ENCODE results near the gene DIP2A.

The DIP2A gene

DNA sequence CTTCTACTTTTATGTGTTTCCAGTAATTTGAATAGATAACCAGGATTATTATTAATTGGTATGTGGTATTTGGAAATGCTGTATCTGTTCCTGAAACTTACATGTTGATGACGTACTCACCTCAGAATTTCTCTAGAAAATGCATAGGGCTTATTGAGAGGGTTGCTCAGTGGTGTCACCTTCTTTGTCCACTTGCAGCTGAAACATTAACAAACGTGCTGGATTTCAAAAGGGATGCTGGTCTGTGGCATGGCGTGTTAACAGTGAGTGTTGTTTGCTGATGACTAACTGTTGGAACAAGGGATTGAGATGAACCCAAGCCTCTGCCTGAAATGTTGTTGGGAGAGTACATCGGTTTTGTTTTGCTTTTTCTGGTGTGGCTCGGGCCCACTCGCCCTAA lies 78.3 kb downstream of the DIP2A start:
- DNase-seq = no peak

DNA sequence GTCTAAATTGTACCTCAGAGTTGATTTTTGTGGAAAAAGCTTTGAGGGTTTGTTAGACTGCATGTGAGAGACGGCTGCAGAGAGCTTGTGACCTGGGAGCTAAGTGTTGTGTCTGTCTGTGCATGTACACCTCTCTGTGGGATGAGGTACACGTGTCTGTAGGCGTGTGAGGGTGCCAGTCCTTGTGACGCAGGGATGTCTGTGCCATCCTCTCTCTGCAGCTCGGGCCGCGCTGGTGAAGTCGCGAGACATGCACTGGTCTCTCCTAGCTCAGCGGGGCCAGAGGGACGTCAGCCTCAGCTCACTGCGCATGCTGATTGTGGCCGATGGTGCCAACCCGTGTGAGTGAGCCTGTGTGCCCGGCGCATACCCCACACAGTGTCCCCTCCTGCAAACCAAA lies 79.6 kb downstream of the DIP2A start:
- no peak for DNase-seq

DNA sequence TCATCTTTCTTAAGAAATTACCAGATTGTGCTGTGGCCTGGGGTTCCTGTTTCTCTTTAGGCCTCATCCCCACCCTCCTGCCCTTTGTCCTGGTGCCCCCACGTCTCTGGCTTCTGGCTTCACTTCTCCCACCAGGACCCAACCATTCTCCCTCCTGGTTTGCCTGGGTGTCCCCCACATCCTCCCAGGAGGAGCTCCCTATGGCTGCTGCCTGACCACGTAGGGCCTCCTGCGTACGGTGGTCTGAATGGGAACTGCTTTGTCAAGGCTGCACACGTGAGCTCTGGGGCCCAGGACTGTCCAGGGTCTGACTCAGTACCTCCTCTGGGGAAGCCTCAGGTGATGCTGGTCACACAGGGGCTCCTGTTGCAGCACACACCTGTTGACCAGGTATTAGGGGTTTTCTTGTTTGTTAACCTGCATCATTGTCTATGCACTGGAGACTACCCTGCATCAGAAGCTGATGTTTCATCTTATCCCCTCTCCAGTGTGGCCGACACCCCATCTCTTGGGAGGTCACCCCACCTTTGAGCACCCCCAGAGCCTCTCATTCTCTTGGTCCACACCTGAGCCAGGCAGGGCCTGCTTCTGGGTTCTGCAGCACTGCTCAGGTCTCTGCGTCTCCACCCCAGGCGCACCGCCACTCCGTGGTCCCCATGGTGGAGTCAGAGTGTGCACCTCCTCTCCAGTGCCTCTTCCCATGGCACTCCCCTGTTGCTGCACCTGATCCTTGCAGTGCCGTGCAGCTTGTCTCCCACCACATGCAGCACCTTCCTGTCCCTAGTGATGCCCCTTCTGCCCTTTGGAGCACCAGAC lies 80.4 kb downstream of the DIP2A start:
- DNase-seq = no peak

DNA sequence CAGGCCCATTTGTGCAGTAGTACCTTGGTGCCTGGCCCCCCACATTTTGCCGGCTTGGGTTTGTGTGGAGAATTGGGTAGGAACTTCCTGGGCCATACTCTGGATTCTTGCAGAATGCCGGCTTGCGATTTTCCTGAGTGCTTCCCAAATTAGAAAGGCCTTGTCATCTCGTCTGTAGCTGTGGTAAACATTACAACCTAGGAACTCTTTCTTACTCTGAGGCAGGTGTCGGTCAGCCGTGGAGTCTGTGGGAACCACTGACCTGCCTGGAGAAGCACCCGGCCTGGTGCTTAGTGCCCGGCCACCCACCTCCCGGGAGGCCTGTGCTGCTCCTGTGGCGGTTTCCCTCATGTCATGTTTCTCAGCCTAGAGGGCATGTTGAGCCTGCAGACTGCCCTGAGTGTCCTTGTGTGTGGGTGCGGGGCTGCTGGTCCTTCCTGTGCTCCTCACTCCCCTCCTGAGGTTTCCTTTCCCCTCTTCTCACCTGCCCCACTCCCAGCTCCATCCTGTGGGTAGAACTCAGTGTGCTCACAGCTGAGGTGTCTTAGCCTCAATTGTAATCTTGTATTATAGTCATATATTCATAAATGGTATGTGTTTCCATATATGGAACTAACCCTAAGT lies 81.5 kb downstream of the DIP2A start:
- peak in 1 of 5 experiments; percentile 74 for DNase-seq

DNA sequence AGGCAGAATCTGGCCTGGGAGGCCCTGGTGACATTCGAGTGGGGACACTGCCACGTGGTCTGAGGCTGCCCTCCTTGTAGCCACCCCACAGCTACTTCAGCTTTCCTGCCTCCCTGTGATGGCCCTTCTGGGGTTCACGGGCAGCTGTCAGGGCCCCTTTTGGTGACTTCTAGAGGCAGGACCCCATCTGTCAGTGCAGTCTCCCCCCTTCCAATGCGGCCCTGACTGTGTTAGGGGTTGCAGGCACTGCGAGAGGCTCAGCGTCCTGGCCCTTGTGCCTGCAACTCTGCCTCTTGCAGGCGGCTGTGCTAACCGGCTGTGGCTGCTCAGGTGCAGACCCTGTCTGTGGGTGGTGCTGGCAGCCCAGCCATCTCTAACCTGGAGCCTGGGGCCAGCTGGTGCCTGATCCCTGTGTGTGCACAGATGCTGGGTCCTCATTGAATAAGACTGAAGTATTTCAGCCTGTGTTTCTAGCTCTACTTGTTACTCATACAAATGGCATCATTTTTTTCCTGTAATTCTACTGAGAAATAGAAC lies 84.0 kb downstream of the DIP2A start:
- no peak for DNase-seq

DNA sequence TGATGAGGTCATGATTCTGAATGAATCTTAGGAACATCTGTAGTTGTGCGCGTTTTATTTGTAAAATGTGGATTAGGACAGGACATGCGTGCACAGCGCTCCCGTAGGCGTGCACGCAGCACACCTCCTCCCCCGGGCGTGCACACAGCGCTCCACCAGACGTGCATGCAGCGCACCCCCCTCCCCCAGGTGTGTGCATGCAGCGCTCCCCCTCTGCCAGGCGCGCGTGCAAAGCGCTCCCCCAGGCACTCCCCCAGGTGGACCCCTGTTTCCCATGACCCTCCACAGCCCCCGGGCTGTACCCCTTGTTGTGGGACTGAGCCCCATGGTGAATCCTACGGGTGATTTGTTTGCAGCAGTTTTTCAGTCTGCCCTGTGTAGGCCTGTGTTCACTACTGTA lies 84.6 kb downstream of the DIP2A start:
- no peak for DNase-seq

DNA sequence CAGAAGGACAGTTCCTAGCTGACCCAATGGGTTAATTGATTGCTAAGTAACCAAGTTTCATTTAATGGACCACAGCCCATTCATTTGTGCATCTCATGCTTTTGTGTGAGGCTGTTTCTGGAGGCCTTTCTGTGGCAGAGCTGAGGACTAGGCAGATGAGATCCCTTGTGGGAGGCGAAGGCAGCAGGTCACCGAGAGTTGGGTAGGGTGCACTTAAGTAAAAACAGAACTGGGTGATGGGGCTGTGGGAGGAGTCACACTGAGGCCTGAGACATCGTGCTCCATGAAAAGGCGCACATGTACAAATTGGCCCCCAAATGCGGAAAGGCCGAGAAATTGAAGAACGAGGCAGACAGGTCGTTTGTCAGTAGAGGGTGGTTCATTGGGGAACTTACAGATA lies 85.3 kb downstream of the DIP2A start:
- peak in 1 of 5 experiments; percentile 30 for DNase-seq

DNA sequence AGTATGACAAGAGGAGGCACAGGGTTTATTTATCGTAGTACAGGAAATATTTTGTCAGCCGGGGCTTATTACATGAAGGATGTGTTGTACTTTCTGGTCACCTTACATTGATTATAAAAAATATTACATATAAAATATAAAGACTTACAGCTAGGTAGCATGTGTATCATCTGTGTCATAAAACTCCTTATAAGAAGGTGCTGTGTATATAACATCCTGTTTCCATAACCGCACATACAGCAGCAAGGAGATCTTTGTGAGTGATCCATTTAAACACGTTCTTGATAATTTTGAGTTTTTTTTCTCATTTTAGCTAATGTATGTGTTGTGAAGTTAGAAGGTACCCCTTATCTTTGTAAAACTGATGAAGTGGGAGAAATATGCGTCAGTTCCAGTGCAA lies 86.1 kb downstream of the DIP2A start:
- no peak for DNase-seq

DNA sequence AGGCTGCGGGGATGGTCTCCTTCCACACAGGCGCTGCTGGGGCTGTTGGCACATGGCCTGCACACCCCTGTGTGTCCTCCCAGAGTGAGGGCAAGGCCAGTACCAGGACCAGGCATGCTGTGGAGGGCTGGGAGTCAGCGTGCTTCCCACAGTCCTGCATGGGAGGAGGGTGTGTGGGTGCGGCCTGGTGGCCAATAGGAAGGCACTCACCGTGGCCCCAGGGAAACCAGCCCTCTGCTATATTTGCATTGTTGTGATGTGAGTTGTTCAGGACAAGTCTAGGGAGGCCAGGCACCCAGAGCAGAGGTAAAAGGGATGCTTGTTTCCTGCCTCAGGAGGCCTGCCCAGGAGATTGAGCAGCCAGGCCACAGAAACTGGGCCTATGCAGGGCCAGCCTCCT lies 86.7 kb downstream of the DIP2A start:
- DNase-seq = no peak

DNA sequence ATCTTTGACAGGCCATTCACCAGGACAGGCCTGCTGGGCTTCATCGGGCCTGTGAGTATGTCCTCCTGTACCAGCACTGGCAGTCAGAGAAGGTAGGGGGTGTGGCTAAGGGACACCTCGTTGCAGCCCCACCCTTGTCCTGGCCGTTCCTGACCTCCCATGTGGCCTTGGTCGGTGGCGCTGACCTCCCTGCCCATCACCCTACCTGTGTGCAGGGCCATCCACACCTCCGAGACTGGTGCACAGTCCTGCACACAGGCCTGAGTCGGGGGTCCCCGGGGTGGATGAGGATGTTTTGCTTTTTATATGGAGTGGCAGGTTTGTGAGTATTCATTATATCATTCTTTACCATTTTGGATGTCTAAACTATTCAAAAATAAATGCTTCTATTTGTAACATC lies 87.2 kb downstream of the DIP2A start:
- DNase-seq = no peak

DNA sequence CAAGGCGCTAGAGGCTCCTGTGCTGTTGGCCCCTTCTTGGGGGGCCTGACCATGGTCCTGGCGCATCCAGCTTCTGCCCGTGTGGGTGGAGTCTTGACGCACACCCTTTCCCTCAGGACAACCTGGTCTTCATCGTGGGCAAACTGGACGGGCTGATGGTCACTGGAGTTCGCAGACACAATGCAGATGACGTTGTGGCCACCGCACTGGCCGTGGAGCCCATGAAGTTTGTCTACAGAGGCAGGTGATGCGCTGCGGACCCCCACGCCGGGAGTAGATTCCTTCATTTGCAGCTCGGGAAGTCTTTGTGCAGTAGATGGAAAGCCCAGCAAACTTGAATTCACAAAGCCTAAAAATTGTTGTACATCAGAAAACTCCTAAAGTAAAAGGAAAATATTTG lies 88.1 kb downstream of the DIP2A start:
- DNase-seq = no peak

DNA sequence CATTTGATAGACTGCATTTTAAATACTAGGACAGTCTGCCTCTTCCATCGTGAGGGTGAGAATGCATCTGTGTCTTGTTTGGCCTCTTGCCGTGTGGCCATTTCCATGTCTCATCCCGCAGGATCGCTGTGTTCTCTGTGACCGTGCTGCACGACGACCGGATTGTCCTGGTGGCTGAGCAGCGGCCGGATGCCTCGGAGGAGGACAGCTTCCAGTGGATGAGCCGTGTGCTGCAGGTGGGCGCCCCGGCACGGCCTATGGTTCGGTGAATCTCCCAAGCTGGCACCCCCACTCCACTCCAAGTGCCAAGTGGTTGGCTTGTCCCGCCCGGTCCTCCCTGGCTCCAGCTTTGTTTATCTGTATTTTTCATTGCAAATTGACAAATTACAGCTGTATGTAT lies 91.0 kb downstream of the DIP2A start:
- no peak for DNase-seq

DNA sequence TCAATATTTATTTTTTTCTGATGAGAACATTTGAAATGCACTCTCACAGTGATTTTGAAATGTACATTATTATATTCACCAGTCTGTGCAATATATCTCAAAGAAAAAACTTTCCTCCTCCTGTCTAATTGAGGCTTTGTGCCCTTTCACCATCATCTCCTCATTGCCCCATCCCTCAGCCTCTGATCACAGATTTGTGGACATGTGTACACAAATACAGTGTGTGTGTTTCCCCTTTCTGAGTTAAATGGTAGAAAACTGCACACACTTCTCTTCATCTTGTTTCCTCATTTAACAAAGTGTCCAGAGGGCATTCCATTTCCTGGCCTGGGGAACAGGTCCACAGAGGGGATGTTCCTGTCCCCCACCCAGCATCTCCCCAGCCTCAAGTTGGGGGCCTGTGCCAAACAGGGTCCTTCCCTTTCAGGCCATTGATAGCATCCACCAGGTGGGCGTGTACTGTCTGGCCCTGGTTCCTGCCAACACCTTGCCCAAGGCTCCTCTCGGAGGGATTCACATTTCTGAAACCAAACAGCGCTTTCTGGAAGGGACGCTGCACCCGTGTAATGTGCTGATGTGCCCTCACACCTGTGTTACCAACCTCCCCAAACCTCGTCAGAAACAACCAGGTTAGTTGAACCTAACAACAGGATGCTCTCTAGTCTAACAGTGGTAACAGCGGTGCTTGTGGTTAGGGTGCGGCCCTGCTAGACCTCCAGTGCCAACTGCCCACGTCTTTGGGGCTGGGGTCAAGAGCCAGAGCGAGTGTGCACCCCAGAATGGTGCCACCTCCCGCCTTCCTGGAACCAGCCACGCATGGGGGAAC lies 91.6 kb downstream of the DIP2A start:
- DNase-seq = peak in 3 of 5 experiments; percentile 30 to 96 (median 76)

DNA sequence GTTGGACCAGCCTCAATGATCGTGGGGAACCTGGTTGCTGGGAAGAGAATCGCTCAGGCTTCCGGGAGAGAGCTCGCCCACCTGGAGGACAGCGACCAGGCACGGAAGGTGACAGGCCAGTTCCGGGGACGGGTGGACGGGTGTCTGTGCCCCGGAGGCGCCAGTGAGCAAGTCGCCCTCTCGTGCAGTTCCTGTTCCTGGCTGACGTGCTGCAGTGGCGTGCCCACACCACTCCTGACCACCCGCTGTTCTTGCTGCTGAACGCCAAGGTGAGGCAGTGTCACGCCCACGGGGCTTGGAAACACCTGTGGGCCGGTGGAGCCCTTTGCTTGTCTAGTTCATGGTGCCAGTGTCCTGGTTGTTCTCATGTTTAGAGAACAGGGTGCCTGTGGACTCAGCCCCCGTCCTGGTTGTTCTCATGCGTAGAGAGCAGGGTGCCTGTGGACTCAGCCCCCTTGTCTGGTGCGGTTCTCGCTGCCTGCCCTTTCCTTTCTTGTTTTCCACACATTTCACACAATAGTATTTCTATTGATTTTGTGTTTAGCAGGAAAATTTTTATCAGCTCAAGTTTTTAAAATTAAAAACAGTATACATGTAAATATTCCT lies 93.0 kb downstream of the DIP2A start:
- peak in 2 of 5 experiments; percentile 25 to 61 for DNase-seq

DNA sequence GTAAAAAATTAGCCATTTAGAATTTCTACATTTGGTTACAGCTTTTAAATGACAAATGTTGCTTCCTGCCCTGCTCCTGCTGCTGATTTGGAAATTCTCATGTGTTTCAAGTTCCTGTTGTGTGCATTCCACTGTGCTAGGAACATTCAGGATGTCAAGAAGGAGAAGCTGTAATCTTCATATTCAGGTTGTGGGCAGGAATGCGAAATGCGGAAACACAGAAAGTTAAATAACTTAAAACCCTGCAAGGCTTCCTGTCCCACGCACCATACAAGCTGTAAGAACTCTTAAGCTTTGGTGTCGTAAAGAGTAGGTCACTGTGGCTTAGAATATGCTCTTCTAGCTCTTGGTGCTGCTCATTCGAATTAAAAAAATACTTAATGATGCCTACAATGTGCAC lies 93.6 kb downstream of the DIP2A start:
- peak in 2 of 5 experiments; percentile 46 to 61 for DNase-seq

DNA sequence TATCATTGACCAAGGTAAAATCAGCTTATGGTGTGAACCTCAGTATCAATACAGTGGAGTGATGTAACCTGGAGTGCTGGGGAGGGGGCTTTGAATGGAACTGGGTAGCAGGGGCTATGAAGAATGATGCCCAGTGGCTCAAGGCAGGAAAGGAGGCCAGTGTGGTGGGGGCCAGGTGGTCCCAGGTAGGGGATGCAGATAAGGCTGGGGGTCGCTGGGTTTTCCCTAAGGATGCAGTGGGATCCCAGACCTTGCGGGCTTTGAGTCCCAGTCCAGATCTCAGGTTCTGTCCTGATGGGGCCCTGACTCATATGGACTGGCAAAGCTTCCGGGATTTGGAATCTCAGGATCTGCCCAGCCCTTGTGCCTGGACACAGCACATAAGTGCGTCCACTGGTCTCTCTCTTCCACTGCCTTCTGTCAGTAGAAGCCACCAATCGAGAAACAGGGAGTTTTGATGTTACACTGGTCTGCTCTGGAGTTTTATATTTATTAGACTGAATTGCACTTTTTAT lies 94.2 kb downstream of the DIP2A start:
- no peak for DNase-seq

DNA sequence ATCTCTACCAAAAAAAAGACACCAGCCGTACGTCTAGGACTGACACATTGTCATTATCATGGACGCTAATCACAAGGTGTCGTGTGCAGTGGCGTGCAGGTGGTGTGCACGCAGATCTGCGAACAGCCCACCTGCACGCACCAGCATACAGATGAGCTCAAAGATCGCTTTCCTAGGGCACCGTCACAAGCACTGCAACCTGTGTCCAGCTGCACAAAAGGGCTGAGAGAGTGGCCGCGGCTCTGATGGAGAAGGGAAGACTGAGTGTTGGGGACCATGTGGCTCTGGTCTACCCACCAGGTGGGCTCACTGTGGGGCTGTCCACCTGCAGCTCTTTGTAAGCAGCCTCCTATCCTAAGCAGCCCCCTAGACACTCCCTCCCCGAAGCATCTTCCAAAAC lies 95.3 kb downstream of the DIP2A start:
- DNase-seq = no peak

DNA sequence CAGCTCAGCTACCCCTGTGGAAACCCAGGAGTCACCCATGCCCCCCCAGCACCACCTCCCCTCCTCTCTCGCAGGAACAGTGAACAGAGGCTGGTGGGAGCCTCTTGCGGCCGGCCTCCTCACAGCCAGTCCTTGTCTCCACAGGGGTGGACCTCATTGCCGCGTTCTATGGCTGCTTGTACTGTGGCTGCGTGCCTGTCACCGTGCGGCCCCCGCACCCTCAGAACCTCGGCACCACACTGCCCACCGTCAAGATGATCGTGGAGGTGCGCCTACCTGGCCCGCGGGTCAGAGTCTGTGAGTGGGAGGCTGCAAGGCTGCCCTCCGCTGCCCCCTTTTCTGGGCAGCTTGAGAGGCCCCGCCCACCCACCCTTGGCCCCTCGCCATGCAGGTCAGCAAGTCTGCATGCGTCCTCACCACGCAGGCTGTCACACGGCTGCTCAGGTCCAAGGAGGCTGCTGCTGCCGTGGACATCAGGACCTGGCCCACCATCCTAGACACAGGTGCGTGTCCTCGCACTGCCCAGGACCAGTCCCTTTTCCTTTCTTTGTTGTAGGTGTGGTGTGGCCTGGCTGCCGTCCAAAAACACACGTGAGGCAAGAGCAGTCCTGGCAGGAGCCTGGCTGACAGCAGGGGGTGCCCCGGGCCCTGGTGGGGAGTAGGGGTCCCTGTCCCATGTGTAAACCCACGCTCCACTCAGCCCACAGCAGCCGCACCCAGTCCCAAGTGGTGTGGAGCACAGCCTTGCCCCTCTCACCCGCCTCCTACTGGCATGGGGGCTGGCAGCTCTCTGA lies 95.9 kb downstream of the DIP2A start:
- DNase-seq = no peak

DNA sequence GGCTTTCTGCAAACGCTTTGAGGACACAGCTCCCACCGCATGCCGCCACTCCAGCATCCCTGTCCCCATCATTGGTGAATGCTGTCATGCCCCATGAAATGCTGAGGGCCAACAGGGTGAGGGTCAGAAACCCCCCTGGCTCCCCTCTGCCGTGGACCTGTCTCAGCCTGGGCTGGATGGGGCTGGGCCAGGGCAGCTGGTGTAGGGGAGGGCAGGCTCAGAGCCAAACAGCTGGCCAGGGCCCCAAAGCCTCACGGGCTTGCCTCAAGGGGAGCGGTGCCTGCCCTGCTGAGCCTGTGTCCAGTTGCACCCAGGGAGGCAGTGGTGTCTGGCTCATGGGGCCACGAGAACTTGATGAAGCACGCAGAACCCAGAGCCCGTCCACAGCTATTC lies 96.5 kb downstream of the DIP2A start:
- DNase-seq = no peak

DNA sequence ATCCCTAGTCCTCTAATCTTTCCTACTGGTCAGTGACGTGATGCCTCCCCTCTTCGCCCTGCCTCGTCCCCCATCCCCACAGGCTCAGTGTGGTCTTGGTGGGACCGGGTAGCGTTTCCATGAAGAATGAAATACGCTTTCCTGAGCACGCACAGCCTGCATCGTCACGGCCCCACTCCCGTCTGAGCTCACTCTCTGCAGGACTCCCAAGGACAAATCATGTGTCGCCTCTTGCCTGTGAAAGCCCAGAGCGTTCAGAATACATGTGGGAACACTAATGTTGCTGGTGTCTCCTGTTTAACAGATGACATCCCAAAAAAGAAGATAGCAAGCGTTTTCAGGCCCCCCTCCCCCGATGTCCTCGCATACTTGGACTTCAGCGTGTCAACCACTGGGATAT lies 97.0 kb downstream of the DIP2A start:
- DNase-seq = no peak

DNA sequence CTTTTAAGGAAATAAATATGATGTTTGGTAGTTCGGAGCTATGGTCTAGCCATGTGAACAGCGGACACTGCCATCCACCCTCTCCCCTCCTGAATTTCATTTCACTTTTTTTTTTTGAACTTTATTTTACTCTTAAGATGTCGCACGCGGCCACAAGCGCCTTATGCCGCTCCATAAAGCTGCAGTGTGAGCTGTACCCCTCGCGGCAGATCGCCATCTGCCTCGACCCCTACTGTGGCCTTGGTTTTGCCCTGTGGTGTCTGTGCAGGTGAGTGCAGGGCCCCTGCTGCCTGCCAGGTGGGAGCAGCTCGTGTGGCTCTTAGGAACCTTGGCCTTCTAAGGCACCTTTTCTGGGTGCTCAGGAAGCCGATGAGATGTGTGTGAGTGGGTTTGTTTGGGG lies 98.1 kb downstream of the DIP2A start:
- no peak for DNase-seq

DNA sequence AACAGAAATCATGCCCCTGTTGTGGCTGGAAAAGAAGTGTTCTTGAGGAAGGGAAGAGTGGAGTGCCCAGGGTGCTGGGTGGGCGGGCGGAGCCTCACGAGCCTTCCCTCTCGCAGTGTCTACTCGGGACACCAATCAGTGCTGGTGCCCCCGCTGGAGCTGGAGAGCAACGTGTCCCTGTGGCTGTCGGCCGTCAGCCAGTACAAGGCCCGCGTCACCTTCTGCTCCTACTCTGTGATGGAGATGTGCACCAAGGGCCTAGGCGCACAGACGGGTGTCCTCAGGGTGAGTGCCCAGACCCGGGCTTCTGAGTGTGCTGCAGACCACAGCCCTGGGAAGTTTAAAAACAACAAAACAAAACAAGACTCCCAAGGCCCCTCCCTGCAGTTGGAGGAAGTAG lies 98.8 kb downstream of the DIP2A start:
- no peak for DNase-seq

Measured in T-helper 2 cell (primary cell).